Measurements from ENCODE around the gene TMEM214.

TMEM214 gene

DNA sequence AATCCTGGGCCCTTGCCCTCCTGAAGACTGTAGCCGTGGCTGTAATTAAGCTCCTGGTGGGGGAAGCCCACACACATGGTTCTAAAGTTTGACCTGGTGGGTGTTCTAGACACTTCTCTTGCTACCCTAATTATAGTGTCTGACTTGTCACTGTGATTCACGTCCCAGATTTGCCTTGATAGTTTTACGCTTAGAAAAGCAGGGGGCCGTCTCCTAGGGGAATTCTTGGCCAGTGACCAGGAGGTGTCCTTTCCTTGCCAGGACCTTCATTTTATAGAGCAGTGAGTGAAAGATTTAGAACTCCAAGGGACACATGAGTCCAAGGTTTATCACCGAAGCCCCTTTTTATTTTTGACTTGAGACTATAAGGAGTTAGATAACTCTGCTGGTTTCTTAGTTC is 9.0 kb downstream of the TMEM214 start:
- no peak for DNase-seq

DNA sequence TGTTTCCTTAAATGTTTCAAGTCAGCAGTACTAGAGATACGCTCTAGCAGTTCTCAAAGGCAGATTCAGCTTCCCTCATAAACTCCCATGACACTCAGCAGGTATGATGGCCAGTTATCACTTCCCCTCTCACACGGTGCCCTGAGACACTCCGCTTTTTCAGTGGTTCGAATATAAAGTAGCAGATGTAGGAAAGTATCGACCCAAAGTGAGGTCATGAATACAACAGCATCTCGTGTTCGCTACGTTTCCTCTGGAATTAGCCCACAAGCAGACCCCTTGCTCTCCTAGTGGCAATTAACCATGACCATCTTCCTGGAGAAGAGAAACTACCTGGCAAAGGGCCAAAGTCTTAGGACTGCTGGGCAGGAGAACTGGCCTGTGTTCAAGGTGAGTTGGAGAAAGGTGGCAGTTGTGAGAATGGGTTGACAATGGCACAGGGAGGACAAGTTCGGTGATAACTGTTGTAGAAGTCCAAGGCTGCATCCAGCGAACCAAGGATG is 9.4 kb downstream of the TMEM214 start:
- peak in 1 of 2 donors; percentile 39 for DNase-seq

DNA sequence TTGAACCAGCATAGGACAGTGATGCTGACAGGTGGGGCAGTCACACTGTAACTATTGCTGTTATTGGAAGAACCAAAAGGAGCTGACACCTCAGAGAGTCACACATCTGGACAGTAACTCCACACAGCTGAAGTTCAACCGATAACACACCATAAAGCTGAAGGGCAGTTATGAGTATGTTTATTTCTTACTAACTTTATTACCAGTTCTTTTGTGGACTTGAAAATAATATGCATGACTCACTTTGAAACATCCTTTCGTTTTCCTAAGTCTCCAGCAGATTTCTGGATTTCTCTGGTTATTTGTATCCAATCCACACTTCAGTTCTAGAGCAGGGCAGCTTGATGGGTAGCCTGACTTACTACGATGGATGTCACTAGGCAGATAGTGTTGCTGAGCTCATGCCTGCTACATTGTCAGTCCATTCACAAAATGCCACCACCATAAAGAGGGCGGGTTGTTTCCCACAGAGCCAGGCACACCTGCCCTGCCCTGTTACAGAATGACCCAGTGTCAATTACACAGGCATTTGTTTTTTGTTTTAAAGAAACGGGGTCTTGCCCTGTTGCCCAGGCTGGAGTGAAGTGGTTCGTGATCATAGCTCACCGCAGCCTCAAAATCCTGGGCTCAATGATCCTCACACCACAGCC is 10.3 kb downstream of the TMEM214 start:
- no peak for DNase-seq

DNA sequence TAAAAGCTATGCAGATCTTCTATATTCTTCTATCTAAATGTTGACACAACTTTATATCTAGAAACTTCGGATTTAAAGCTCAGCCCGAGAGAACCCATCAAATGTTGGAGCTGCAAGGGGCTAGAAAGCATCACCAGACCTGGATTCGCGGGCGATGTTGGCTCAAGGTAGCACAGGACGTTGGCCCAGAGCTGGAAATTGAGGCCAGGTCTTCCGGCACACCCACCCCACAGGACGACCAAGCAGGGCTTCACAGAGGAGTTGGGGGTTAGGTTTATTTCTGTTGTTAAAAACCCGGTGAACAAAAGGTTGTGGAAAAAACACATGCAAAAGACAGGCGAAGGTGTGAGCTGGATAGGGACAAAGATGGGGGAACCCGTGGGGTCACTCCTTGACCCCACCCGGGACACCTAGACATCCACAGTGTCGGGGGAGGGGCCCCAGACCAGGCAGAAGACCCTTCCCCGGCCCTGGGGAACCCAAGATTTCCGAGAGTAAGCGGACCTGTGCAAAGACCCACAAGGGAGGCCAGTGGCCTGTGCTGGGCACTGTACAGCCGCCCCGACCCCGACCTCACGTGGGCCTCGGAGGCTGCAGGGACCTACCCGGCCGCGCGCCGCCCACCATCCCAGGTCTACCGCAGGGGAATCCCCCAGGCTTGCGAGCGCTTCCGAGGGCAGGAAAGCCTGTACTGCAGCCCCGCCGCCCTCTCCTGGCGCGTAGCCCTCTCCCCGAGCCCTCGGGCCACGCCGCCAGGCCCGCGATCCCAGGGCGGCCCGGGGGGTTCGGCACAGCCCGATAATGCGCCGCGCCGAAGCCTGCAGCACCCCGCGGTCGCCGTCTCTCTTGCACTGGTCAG is 16.9 kb downstream of the TMEM214 start:
- peak; percentile 57 to 63 for DNase-seq

DNA sequence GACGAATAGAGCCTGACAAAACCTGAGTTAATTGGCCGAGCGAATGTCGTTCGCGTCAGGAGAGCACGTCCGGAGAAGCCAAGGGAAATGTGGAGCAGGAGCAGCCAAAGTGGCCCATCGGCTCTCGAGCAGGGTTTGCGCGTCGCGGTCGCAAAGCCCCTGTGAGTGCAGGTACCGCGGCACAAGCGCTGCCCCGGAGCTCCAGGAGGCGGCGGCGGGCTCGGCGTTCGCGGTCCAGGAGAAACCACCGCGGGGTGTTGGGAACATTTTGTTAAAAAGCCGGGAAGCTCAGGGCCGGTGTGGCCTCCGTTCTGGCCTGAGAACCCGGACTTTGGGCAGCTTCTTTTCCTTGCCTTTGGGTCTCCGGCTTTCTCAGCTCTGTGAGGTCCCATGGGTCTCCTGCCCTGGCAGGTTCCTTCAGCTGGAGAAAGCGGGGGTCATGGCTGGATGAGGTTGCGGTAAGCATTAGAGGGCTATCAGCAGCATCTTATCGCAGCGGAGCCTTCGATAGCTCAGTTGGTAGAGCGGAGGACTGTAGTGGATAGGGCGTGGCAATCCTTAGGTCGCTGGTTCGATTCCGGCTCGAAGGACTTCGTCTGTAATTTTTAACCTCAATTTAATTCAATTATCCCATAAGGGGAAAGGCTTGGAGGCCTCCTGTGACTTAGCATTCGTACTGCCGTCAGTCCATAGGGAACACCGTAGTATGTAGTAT is 17.7 kb downstream of the TMEM214 start:
- peak; percentile 95 for DNase-seq

DNA sequence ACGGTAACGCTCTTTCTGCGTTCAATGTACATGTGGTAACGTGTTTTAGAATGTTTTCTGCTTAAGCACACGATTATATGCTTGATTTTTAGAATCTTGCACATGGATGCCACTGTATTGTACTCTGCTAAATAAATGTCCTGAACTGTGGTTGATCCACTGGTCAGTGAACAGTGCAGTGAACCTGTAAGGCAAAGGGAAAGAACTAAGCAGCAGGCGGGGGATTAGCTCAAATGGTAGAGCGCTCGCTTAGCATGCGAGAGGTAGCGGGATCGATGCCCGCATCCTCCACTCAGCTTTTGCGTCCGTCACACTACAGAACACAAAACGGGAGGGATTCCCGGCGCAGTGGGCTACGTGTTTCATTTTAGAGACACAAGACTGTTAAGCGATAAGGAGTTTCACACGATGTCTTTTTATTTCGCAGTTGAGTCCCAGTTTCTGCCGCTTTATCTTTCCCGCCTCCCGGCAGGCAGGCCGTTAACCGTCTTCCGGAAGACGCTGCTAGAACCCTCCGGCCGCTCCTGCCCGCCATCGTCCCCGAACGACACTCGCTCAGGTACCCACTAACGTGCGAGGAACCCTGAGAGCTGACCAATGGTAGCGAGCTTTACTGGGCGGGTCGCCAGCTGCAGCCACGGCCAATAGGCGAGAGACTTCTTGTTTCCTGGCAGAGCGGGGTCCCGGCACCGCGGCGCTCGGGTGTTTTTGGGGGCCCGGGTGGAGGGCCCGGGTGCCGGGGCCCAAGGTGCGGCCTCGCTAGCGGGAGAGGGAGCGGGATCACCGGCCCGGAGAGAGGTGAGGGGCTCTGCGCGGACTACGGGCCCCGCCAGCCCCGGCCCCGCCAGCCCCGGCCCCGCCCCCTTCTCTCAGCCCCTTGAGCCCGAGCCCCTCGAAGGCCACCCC is 18.5 kb downstream of the TMEM214 start, which contains the start of gene AGBL5:
AGBL5 (plus strand) TSS at position 673 of the 906 bp plus-strand sequence. CDS start 1,291 bp downstream, outside the sequence.
- peak; percentile 98 to 99 for DNase-seq

DNA sequence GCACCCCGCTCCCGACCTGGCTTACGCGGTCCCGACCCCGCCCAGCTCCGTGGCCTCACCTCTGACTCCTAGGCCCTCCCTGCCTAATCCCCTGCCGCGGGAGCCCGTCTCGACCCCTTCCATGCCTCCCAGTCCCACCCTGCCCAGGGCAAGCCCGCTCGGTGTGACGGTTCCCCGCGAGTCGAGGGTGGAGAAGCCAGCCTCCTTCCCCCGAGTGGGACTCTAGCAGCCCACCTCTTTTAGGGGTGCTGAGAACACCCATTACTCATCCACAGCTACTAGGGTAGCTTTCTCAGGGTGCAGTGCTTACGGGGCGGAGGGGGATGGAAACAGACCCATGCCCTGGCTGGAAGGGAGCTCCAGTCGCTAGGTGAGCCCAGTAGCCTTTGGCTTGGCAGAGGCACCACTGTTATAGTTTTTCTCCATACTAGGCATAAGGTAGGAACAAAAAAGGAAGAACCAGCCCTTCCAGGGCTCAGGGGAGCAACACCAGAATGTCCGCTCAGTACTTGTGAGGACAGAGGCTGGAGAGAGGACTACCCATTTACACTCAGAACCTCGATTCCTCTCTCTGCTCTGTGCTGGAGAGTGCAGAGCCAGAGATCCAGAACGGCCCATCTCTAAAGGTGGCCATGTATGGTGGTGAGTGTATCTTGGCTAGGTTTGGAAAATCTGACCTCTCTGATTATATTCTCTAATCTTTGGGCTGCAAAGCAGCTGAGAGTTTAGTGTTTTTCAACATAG is 19.3 kb downstream of the TMEM214 start:
- DNase-seq = no peak

DNA sequence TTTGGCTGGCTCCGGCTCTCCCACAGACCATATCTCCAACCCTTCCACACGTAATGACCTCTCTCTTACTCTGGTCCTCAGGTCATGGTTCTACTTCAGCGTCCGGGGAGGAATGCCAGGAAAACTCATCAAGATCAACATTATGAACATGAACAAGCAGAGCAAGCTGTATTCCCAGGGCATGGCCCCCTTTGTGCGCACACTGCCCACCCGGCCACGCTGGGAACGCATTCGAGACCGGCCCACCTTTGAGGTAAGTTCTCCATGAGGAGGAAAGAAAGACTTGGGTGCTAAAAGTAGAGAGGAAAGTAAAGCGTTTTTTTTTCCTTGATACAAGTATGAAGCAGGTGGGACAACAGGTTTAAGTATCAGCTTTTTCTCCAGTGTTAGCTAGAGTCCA is 20.6 kb downstream of the TMEM214 start:
- DNase-seq = no peak

DNA sequence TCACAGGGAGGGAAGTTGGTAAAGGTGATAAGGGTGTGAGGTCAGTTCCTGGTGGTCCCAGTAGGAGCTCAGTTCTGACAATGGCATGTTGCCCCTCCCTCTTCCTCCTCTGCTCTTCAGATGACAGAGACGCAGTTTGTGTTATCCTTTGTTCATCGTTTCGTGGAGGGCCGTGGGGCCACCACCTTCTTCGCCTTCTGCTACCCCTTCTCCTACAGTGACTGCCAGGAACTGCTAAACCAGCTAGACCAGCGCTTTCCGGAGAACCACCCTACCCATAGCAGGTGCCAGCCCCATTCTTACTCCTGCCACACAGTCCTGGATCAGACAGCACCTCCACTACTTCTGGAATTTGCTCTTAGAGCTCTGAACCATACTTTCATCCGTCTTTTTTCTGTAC is 21.0 kb downstream of the TMEM214 start:
- DNase-seq = no peak

DNA sequence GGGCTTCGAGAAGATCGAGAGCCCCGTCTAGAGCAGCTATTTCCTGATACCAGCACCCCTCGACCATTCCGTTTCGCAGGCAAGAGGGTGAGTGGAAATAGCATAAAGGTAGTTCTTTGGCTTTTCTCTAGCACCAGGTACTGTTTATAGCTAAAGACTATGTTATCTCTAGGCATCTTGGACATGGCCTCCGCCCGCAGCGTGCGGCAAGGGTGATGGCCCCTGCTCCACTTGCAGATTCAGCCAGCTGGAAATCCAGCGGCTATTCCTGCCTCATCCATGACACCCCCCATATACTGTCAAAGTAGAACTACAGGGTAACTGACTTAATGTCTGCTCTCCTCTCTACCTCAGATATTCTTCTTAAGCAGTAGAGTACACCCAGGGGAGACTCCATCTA is 22.0 kb downstream of the TMEM214 start:
- DNase-seq = no peak

DNA sequence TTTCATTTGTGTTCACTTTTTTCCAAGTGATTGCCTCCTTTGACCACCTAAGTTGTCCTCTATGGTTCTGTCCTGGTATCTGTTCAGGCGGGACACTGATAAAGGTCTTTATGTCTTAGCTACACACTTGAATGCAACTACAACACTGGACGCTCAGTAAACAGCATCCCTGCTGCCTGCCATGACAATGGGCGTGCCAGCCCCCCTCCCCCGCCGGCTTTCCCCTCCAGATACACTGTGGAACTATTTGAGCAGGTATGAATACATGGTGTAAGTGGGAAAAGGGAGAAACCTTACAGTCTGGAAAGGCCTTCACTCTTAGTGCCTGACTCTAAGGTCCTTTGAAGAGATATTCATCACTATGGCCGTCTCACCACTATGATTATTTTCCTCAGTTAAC is 24.4 kb downstream of the TMEM214 start:
- no peak for DNase-seq

DNA sequence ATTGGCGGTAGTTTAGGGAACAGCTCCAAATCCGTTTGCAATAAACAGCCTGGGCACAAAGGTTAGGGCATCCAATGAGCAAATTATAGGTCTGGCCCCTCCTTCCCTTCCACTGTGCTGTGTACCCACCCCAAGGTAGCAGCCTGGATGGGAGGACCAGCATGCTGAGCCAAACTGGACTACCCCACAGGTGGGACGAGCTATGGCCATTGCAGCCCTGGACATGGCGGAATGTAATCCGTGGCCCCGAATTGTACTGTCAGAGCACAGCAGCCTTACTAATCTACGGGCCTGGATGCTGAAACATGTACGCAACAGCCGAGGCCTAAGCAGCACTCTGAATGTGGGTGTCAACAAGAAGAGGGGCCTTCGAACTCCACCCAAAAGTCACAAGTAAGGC is 25.4 kb downstream of the TMEM214 start:
- no peak for DNase-seq

DNA sequence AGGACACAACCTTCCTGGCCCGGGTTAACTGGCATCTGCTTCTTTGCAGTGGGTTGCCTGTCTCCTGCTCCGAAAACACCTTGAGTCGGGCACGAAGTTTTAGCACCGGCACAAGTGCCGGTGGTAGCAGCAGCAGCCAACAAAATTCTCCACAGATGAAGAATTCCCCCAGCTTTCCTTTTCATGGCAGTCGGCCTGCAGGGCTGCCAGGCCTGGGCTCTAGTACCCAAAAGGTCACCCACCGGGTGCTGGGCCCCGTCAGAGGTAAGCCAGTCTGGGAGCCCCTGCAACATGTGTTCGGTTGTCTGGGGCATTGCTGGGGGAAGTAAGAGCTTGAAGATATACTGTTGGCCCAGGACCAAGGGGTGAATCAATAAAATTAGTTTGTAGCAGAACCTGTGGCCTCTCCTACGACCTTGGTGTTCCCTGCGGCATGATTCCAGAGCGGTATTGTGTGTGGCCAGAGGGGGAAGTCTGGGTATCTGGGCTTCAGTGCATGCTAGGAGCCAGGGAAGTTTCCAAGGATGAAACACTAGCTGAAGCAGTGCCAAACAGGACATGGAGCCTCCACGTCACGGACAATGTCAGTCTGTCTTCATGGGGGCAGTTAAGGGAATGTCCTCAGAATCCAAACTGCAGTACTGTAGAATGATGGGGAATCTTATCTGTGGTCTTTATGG is 26.5 kb downstream of the TMEM214 start:
- DNase-seq = no peak

DNA sequence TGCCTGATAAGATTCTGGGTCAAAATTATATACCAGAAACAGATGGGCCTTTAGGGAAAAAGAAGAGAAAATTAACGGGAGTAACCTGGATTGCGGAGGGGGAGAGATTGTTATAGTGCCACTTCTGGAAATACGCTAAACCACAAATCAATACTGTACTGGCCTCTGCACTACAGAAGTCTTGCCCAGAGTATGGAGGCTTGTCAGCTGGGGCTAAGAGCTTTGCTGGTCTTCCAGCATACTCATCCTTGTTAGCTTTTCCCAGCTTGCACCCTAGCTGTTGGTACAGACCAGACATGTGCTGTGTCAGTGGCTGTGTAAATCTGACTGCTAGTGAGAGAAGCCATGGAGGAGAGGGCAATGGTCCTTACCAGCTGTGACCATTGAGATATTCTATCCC is 27.6 kb downstream of the TMEM214 start:
- DNase-seq = no peak

DNA sequence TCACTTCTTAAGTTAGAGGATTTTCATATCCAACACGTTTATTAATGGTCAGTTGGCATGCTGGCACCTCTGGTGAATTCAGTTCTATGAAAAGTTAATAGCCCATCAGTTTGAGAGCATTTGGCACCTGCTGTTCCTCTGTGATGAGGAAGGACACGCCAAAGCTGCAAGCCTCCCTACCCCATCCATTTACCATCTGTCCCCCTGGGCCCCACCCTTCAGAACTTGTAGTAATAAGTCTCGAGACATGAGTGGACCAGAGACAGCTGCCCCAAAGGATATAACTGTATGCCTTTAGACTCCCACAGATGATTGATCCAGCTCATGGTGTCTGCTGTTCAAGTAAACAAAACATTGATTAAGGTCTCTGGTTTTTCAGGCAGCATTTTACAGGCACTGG is 32.4 kb downstream of the TMEM214 start:
- DNase-seq = no peak

DNA sequence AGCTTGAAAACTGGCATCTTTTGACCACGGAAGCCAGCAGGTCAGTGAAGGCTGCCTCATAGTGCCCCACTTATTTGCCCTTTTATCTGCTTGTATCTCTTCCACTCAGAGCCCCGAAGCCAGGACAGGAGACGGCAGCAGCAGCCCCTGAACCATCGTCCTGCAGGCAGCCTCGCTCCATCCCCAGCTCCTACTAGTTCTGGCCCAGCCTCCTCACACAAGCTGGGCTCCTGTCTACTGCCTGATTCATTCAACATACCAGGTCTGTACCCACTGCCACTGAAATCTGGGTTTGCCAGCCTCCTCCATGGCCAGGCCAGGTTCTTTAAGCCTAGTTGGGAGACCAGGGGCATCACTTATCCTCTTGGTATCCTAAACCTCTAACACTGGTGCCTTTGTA is 34.6 kb downstream of the TMEM214 start:
- DNase-seq = no peak

DNA sequence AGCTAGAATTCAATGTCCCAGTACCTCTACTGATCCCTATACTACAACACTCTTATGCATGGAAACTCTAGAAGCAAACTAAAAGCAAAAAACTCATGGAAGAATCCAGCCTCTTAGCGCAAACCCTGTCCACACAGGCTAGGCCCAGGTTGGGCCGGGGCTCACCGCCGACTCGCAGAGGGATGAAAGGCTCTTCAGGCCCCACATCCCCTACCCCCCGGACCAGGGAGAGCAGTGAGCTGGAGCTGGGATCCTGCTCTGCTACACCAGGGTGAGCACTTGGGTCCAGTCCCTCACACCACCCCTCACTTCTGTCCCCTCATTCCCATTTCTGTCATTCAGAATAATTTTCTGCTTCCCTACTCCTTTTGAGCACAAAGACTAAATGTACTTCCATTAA is 36.7 kb downstream of the TMEM214 start:
- DNase-seq = no peak

DNA sequence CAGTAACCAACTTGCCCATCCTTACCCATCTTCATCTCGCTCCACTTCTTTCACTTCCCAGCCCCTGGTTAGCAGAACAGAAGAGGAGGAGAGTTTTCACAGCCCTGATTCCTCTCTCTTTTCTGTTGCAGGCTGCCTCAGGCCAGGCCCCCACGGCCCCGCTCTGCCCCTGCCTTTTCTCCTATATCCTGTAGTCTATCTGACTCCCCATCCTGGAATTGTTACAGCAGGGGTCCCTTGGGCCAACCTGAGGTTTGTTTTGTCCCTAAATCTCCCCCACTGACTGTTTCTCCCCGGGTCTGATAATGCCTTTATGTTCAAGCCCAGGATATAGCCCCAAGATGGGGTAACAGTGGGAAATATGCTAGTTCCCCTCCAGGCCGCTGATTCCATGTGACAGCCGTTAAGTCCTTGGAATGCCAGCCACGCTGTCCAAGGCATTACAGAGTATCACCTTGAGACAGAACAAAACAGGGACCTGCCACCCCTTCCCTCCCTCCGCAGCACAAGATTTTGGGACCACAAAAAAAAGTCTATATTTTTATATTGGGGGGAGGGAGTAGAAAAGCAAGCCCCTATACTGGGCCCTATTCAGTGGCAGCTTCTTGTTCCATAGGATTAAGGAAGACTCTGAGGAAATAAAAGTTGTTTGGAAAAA is 37.3 kb downstream of the TMEM214 start:
- no peak for DNase-seq

DNA sequence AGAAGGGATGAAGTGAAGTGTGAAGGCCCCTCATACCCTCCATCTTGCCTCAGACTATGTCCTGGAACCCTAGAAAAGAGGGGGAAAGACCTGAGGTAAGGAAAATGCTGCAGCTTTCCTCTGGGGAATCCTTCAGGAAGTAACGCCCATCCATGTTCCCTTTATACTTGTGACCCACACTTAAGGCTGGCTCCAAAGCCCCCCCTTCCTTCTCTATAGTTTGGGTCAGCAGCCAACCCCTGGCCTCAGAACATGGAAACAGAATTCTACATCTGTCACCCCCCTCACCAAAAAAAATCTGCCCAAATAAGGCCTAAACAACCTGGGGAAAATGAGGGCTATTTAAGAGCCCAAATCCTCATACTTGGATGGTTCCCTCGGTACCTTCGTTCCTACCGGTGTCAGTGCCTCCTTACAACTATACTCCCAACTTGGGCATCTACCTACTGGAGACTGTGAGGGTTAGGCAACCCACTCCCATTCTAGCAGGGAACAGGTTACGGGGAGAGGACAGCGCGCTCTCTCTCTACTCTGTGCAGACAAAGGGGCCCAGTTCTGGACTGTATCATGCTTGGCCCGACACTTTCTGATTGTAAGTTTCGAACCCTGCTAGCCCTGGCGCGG is 38.0 kb downstream of the TMEM214 start:
- no peak for DNase-seq

Measured in CD4-positive, alpha-beta T cell treated with Interleukin-4 for 1 hour (primary cell).